ENCODE results near the gene ROR2.

DNA sequence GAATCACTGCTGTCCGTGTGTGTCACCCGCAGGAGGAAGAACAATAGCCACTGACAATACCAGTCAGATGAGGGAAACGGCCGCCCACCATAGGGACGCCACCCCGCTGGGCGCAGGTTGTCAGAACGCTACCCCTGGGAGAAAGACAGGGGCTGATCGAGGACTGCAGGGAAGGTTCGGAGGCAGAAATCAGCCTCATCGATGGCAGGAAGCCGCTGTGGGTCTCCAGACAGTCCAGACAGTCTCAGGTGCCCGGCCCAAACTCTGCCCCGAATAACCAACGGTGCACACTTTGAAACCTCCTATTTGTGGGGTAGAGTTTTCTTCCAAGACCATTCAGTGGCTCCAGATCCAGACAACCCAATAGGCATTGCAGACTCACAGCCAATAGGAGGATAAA is 181.5 kb downstream of the ROR2 start:
- TF ChIP-seq, protein P1, sequence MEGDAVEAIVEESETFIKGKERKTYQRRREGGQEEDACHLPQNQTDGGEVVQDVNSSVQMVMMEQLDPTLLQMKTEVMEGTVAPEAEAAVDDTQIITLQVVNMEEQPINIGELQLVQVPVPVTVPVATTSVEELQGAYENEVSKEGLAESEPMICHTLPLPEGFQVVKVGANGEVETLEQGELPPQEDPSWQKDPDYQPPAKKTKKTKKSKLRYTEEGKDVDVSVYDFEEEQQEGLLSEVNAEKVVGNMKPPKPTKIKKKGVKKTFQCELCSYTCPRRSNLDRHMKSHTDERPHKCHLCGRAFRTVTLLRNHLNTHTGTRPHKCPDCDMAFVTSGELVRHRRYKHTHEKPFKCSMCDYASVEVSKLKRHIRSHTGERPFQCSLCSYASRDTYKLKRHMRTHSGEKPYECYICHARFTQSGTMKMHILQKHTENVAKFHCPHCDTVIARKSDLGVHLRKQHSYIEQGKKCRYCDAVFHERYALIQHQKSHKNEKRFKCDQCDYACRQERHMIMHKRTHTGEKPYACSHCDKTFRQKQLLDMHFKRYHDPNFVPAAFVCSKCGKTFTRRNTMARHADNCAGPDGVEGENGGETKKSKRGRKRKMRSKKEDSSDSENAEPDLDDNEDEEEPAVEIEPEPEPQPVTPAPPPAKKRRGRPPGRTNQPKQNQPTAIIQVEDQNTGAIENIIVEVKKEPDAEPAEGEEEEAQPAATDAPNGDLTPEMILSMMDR (IDR thresholded peaks at IDR 0.05; ENCODE audit: low read depth, low read length, missing input control), result no peak
- TF ChIP-seq TAF1 (conservative IDR thresholded peaks at IDR 0.05) (no peak), RXRA (IDR thresholded peaks at IDR 0.05) (no peak), YY1 (IDR thresholded peaks at IDR 0.05) (no peak), SP1 (IDR thresholded peaks at IDR 0.05) (no peak), FOXA1 (IDR thresholded peaks at IDR 0.05) (no peak), ATF3 (IDR thresholded peaks at IDR 0.05) (no peak), GABPA (IDR thresholded peaks at IDR 0.05 in 1 of 2, conservative IDR thresholded peaks at IDR 0.05 in 1 of 2) (no peak), JUND (IDR thresholded peaks at IDR 0.05) (no peak), RAD21 (IDR thresholded peaks at IDR 0.05) (no peak)
- TF ChIP-seq, protein P2, sequence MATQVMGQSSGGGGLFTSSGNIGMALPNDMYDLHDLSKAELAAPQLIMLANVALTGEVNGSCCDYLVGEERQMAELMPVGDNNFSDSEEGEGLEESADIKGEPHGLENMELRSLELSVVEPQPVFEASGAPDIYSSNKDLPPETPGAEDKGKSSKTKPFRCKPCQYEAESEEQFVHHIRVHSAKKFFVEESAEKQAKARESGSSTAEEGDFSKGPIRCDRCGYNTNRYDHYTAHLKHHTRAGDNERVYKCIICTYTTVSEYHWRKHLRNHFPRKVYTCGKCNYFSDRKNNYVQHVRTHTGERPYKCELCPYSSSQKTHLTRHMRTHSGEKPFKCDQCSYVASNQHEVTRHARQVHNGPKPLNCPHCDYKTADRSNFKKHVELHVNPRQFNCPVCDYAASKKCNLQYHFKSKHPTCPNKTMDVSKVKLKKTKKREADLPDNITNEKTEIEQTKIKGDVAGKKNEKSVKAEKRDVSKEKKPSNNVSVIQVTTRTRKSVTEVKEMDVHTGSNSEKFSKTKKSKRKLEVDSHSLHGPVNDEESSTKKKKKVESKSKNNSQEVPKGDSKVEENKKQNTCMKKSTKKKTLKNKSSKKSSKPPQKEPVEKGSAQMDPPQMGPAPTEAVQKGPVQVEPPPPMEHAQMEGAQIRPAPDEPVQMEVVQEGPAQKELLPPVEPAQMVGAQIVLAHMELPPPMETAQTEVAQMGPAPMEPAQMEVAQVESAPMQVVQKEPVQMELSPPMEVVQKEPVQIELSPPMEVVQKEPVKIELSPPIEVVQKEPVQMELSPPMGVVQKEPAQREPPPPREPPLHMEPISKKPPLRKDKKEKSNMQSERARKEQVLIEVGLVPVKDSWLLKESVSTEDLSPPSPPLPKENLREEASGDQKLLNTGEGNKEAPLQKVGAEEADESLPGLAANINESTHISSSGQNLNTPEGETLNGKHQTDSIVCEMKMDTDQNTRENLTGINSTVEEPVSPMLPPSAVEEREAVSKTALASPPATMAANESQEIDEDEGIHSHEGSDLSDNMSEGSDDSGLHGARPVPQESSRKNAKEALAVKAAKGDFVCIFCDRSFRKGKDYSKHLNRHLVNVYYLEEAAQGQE (IDR thresholded peaks at IDR 0.05), result no peak
- TF ChIP-seq, protein P3, sequence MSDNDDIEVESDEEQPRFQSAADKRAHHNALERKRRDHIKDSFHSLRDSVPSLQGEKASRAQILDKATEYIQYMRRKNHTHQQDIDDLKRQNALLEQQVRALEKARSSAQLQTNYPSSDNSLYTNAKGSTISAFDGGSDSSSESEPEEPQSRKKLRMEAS (IDR thresholded peaks at IDR 0.05), result no peak

Data from liver (tissue), 3 donors.